Endothelial cell of umbilical vein (primary cell): ENCODE data around the gene SLC7A11.

ENCODE experiments used
- EZH2 ChIP-seq: IDR thresholded peaks from 2 replicates; pipeline ENCODE4 v1.6.1; 2012; ENCODE audit warnings: borderline replicate concordance, low read depth, mild to moderate bottlenecking, moderate library complexity, low read length, inconsistent platforms; ENCODE audit not compliant: severe bottlenecking
- FOS ChIP-seq: IDR thresholded peaks from 2 replicates; pipeline ENCODE4 v1.6.1; 2011; ENCODE audit warnings: mild to moderate bottlenecking, low read length, moderate library complexity, borderline replicate concordance; ENCODE audit not compliant: insufficient read depth
- GATA2 ChIP-seq: IDR thresholded peaks from 2 replicates; pipeline ENCODE4 v1.7.0; 2011; ENCODE audit warnings: low read depth, mild to moderate bottlenecking, moderate library complexity, mixed read lengths, low read length; ENCODE audit not compliant: insufficient read length, insufficient read depth
- JUN ChIP-seq: IDR thresholded peaks from 2 replicates; pipeline ENCODE4 v1.6.1; 2011; ENCODE audit warnings: borderline replicate concordance, low read depth; ENCODE audit not compliant: insufficient read length, insufficient read depth
- MYC ChIP-seq: IDR thresholded peaks from one replicate; pipeline ENCODE4 v1.6.1; 2011; ENCODE audit warnings: mild to moderate bottlenecking, low read depth, low read length
- POLR2A ChIP-seq: IDR thresholded peaks from 2 replicates; pipeline ENCODE4 v1.6.1; 2012; ENCODE audit warnings: low read depth, mild to moderate bottlenecking, control low read depth, low read length
- POLR2AphosphoS5 ChIP-seq: IDR thresholded peaks from 2 replicates; pipeline ENCODE4 v1.6.1; 2012; ENCODE audit warnings: low read depth, mild to moderate bottlenecking, control low read depth, low read length, moderate library complexity; ENCODE audit not compliant: insufficient read depth
- TF ChIP-seq, protein P1 (sequence below), 2 donors: IDR thresholded peaks; 1 replicate in 1 of 2; 2 replicates in 1 of 2; pipeline ENCODE4 v1.5.1; 2011; ENCODE audit warnings: low read length in 2 of 2, mild to moderate bottlenecking in 2 of 2, moderate library complexity in 2 of 2, control low read depth in 1 of 2, inconsistent platforms in 1 of 2, low read depth in 1 of 2; ENCODE audit not compliant: insufficient read depth in 1 of 2; ENCODE audit errors: extremely low read depth in 1 of 2
- TF ChIP-seq, protein P2 (sequence below): IDR thresholded peaks from 2 replicates; pipeline ENCODE4 v1.6.1; 2011; ENCODE audit not compliant: insufficient read depth, insufficient read length

DNA sequence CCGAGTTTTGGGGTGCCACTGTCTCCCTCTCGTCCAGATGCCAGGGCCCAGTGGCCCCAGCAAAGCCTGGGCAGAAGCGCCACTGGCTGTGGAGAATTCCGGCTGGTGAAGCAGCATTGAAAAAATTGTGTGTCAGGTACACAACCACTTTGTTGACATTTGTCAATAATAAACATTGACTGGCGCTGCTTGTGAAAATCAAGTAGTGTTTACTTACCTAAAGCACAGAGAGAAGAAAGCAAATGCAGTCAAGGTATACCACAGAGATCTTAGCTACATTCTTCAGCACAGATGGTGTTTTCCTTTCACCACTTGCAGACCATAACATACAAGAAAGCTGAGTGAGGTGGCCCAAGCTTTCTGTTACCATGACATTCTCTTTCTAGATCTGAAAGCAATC is 14.5 kb upstream of the SLC7A11 start:
- TF ChIP-seq, protein P1, sequence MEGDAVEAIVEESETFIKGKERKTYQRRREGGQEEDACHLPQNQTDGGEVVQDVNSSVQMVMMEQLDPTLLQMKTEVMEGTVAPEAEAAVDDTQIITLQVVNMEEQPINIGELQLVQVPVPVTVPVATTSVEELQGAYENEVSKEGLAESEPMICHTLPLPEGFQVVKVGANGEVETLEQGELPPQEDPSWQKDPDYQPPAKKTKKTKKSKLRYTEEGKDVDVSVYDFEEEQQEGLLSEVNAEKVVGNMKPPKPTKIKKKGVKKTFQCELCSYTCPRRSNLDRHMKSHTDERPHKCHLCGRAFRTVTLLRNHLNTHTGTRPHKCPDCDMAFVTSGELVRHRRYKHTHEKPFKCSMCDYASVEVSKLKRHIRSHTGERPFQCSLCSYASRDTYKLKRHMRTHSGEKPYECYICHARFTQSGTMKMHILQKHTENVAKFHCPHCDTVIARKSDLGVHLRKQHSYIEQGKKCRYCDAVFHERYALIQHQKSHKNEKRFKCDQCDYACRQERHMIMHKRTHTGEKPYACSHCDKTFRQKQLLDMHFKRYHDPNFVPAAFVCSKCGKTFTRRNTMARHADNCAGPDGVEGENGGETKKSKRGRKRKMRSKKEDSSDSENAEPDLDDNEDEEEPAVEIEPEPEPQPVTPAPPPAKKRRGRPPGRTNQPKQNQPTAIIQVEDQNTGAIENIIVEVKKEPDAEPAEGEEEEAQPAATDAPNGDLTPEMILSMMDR (IDR thresholded peaks at IDR 0.05; ENCODE audit: extremely low read depth in 1 of 2, insufficient read depth in 1 of 2, low read depth in 1 of 2, low read length in 2 of 2): no peak
- TF ChIP-seq, protein P2, sequence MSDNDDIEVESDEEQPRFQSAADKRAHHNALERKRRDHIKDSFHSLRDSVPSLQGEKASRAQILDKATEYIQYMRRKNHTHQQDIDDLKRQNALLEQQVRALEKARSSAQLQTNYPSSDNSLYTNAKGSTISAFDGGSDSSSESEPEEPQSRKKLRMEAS: no peak
- TF ChIP-seq EZH2 (no peak), FOS (no peak), POLR2A (no peak), JUN (no peak), GATA2 (no peak), POLR2AphosphoS5 (no peak), MYC (no peak)
